HFFc6 (cell line): ENCODE results near the gene PACRG. TPM values are rescaled to one million over a fixed set of nuclear protein-coding genes. Genes with fewer than 3 reads are reported as not detected.
"Not testable (repeated sequence)": the region's sequence is repeated elsewhere in the genome, so short reads cannot be mapped to it uniquely, and the experiment has no call there.

Experiments used
- DNase-seq: peaks from one replicate; pipeline ENCODE4 v3.0.0-alpha.2; 2018
- H3K27ac Mint-ChIP-seq: 2 replicates; pipeline ENCODE4 v1.8.0; 2020; ENCODE audit warnings: mild to moderate bottlenecking, mixed read lengths
- H3K27me3 Mint-ChIP-seq: 2 replicates; pipeline ENCODE4 v1.8.0; 2021; ENCODE audit warnings: mild to moderate bottlenecking, moderate library complexity, mixed read lengths; ENCODE audit not compliant: insufficient read depth
- H3K36me3 Mint-ChIP-seq: 2 replicates; pipeline ENCODE4 v1.8.0; 2021; ENCODE audit warnings: low read depth, mixed read lengths
- H3K4me1 Mint-ChIP-seq: 2 replicates; pipeline ENCODE4 v1.8.0; 2020; ENCODE audit warnings: low read depth, mixed read lengths
- H3K4me3 Mint-ChIP-seq: 2 replicates; pipeline ENCODE4 v1.8.0; 2020; ENCODE audit warnings: mild to moderate bottlenecking, moderate library complexity, mixed read lengths
- H3K9me3 Mint-ChIP-seq: 2 replicates; pipeline ENCODE4 v1.8.0; 2020; ENCODE audit warnings: mild to moderate bottlenecking, mixed read lengths
- total RNA-seq, 6 experiments: library from RNA; stranded (reverse); fragmentation: NEBNext Ultra II Directional; extraction: Animal tissue kit (Norgen Biotek cat#: 25700); gene quantifications; 2 replicates in 1 of 6; 3 replicates in 5 of 6; pipeline ENCODE4 v1.2.3, GENCODE V29; 2021
- TF ChIP-seq, protein P1 (sequence below): fragments of 200-600 bp; sonication (generic); IDR thresholded peaks from 2 replicates; pipeline ENCODE4 v1.5.0; 2021; ENCODE audit warnings: antibody characterized with exemption, mild to moderate bottlenecking

Gene PACRG
- total RNA-seq, 6 experiments from 2014 or later = not detected

DNA sequence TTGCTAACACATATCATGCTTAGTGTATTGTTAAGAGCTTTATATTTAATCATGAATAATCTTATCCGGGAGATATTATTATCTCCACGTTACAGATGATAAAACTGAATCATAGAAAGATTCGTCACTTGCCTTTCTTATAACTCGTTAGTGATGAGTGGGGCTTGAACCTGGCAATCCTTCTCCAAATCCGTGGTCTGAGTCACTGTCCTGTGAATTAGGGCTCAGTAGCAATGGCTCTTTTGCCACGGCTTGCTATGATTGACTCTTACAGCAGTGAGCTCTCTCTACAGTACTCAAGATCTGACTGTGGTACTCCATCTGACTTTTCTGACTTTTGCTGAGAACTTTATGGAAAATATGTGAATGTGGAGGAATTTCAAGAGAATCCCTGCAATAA, 246.9 kb downstream of the PACRG start:
- H3K9me3 Mint-ChIP-seq = 0 out of 2 replicates have a peak, but pooled peaks cover 3% of the 10 kb centered on the region
- H3K4me3 Mint-ChIP-seq = no peak overlapping the region
- no peaks in the 10 kb centered on the region; the same call in 1 of the 2 replicates for H3K27me3 Mint-ChIP-seq
- no peak for DNase-seq
- peaks cover 20% of the 10 kb centered on the region for H3K4me1 Mint-ChIP-seq
- H3K27ac Mint-ChIP-seq = no peak overlapping the region
- no peaks in the 10 kb centered on the region for H3K36me3 Mint-ChIP-seq
- TF ChIP-seq, protein P1, sequence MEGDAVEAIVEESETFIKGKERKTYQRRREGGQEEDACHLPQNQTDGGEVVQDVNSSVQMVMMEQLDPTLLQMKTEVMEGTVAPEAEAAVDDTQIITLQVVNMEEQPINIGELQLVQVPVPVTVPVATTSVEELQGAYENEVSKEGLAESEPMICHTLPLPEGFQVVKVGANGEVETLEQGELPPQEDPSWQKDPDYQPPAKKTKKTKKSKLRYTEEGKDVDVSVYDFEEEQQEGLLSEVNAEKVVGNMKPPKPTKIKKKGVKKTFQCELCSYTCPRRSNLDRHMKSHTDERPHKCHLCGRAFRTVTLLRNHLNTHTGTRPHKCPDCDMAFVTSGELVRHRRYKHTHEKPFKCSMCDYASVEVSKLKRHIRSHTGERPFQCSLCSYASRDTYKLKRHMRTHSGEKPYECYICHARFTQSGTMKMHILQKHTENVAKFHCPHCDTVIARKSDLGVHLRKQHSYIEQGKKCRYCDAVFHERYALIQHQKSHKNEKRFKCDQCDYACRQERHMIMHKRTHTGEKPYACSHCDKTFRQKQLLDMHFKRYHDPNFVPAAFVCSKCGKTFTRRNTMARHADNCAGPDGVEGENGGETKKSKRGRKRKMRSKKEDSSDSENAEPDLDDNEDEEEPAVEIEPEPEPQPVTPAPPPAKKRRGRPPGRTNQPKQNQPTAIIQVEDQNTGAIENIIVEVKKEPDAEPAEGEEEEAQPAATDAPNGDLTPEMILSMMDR = no peak

DNA sequence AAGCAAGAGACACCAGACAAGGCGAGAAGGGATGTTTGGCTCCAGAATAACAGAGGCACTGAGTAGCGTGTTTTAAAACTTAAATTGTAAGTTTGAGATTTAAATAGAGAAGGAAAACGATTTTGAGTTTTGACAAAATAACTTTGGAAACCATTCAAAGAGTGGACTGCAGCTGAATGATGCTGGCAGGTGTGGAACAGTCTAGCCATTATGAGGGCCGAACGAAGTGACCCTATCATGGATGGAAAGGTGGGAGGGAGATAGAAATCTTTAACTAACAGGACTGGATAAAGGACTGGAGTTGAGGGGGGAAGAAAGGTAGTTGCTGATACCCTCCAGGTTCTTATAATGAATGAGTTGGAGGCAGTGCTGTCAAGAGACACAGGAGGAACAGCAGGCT, 248.4 kb downstream of the PACRG start:
- no peak overlapping the region for H3K27ac Mint-ChIP-seq
- no peaks in the 10 kb centered on the region; the same call in 1 of the 2 replicates for H3K27me3 Mint-ChIP-seq
- TF ChIP-seq, protein P1 = no peak
- DNase-seq = no peak
- 0 out of 2 replicates have a peak, but pooled peaks cover 3% of the 10 kb centered on the region for H3K9me3 Mint-ChIP-seq
- H3K36me3 Mint-ChIP-seq = no peaks in the 10 kb centered on the region
- peaks cover 20% of the 10 kb centered on the region for H3K4me1 Mint-ChIP-seq
- H3K4me3 Mint-ChIP-seq = no peak overlapping the region

DNA sequence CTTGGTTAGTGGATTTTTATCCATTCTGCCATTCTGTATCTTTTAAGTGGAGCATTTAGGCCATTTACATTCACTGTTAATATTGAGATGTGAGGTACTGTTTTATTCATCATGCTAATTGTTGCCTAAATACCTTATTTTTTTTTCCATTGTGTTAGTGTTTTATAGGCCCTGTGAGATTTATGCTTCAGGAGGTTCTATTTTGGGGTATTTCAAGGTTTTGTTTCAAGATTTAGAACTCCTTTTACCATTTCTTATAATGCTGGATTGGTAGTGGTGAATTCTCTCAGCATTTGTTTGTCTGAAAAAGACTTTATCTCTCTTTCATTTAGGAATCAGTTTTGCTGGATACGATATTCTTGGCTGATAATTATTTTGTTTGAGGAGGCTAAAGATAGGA, 255.5 kb downstream of the PACRG start:
- not testable (repeated sequence) for H3K27me3 Mint-ChIP-seq, DNase-seq, H3K36me3 Mint-ChIP-seq, H3K9me3 Mint-ChIP-seq, H3K27ac Mint-ChIP-seq, H3K4me3 Mint-ChIP-seq
- peaks cover 10% of the 10 kb centered on the region; the same call in 1 of the 2 replicates for H3K4me1 Mint-ChIP-seq

DNA sequence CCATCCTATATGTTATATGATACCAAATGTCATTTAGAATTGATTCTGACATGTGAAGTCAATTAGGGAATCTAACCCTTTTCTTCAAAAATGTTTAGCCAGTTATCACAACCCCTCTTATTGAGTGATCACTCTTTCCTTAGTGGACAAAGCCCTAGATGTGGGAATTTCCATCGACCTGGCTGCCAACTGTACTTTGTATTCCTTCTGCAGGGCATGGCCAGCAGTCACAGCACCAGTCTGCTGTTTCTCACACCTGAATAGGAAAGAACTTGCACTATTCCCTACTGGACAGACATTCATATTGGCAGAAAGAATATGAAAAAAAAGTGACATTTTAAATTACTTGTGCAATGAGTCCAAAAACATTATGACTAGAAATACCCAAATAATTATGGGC, 271.0 kb downstream of the PACRG start:
- Mint-ChIP-seq H3K27me3 (no peaks in the 10 kb centered on the region; the same call in 1 of the 2 replicates), H3K9me3 (peaks cover 4% of the 10 kb centered on the region; the same call in 1 of the 2 replicates), H3K4me1 (peaks cover 32% of the 10 kb centered on the region)

DNA sequence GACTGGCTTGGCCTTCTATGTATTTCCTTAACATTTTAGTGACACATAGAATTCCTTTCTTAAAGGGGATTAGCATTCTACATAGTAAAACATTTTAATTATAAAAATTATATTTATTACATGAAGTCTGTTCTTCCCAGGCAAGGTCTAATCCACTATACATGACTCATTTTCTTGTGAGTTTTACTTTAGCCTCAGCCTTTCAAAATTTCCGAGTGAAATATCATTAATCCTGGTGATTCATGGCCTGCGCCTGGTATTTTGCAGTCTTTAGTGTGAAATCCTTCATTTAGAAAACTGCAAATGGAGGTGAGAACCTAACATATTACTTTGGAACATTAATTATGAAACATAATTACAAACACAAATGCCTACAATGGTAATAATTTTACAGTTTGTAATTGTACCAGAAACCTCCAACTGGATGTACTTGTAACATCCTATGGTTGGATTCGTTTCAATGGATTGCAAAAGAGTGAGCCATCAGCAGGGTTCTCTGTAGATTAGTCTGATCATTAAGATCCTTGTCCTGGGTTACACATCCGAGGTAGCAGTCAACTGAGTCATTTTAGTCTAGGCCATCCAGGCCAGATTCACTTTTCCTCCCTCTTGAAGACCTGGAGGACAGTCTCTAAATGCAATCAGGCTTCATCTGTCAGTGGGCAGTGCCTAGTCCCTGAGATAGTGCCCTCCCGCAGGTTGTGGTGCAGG, 272.0 kb downstream of the PACRG start:
- H3K27ac Mint-ChIP-seq = peak overlapping the region; percentile 61; the same call in 1 of the 2 replicates
- peaks cover 32% of the 10 kb centered on the region for H3K4me1 Mint-ChIP-seq
- H3K27me3 Mint-ChIP-seq = no peaks in the 10 kb centered on the region; the same call in 1 of the 2 replicates
- TF ChIP-seq, protein P1 = no peak
- no peaks in the 10 kb centered on the region for H3K36me3 Mint-ChIP-seq
- peaks cover 4% of the 10 kb centered on the region; the same call in 1 of the 2 replicates for H3K9me3 Mint-ChIP-seq
- H3K4me3 Mint-ChIP-seq = no peak overlapping the region
- DNase-seq = peak; percentile 89

More for the DNA sequence above, 271.0 kb downstream of the PACRG start:
- Mint-ChIP-seq H3K4me3 (no peak overlapping the region), H3K36me3 (no peaks in the 10 kb centered on the region), H3K27ac (no peak overlapping the region)
- DNase-seq = no peak
- TF ChIP-seq, protein P1 = no peak

DNA sequence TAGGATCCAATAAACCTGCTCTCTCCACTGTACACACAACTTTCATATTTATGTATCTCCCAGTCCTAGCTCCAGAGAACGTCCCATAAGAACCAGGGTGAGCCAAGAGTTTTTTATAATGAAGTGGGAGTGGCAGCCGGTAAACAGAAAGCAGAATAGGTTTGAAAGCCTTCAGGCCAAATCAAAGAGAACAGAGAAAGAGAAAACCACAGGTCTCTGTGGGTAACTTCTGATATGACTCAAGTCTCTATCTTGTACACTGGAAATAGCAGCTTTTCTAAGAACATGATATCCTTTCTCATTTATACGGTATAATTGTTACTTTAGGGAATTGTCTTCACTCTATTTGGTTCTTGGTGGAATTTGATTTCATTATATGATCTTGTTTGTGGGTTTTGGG, 273.6 kb downstream of the PACRG start:
- TF ChIP-seq, protein P1 = no peak
- peak; percentile 3 for DNase-seq
- H3K4me1 Mint-ChIP-seq = peaks cover 32% of the 10 kb centered on the region
- peaks cover 2% of the 10 kb centered on the region for H3K27me3 Mint-ChIP-seq
- no peak overlapping the region for H3K27ac Mint-ChIP-seq
- H3K9me3 Mint-ChIP-seq = no peaks in the 10 kb centered on the region
- H3K36me3 Mint-ChIP-seq = no peaks in the 10 kb centered on the region
- no peak overlapping the region for H3K4me3 Mint-ChIP-seq
